A172 (cell line): ENCODE results near the gene ZNRF2. TPM values are rescaled to one million over a fixed set of nuclear protein-coding genes. Genes with fewer than 3 reads are reported as not detected.
"Not testable (repeated sequence)": the region's sequence is repeated elsewhere in the genome, so short reads cannot be mapped to it uniquely, and the experiment has no call there.

ENCODE experiments used
- DNase-seq: peaks from one replicate; pipeline ENCODE4 v3.0.0-alpha.2; 2015; ENCODE audit warnings: low spot score
- total RNA-seq: library from RNA; depleted of rRNA; stranded (reverse); fragments of >200 nt; shearing (Covaris generic); gene quantifications from 2 replicates; pipeline ENCODE4 v1.2.3, GENCODE V29; 2014

ZNRF2 gene
- total RNA-seq, 1 experiment from 2014 or later: 15.0 TPM

DNA sequence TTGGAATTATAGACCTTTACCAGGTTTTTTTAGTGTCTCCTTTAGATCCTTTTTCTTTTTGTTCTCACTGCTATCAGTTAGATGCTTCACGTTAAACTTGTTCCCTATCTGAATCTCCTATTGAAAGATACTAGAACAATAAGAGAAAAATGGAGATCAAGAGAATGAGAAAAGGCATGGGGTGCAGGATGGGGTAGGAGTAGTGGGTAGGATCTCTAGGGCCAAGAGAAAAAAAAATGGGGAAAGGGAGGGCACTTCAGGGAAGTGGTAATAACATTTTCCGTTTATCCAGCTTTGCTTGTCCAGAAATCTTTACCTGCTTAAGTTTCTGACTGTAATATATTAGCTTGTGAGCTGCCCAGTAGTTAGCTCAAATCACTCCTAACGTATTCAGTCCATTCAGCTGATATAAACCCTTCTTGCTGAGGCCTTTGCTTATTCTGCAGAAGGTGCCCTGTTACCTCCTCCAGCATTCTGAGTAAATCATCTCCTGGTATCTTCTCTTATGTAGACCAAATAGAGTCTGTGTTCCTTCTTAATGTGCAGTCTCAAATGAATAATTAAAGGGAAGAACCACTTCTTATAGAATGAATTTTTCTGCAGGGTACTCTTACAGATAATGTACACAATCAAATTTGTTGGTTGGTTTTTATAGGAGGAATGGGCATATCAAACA is 69.7 kb downstream of the ZNRF2 start:
- no peak for DNase-seq

DNA sequence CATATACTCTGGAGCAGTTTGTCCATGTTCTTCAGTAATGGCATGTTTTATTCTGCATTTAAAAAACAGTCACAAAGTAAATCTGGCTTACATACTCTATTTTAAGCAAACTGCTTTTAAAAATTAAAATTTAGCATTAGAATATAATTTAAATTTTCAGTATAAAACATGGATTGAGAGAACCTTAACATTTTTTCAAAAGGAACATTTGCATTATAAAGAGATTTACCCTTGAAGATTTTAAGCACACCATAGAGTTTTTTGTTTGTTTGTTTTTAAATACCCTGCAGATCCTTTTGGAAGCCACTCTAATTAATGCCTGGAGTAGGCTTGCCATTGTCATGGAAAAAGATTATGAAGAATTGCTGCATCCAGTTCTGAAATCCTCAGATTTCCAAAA is 70.4 kb downstream of the ZNRF2 start:
- no peak for DNase-seq

DNA sequence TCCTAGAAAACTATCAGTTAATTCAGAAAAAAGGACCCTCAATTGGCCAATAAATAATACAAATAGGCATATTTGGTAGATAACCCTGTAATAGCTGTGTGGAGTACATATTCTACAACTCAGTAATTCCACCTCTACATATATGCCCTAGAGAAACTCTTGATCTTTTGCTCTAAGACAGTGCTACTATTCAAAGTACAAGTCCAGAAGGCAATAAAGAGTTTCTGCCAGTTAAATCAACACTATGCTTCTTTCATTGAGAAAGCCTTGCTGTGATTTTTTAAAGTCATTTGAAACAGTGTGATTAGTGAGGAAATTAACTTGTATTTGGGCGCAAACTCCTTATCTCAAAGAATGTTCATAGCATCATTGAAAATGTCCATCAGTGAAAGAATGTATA is 75.6 kb downstream of the ZNRF2 start:
- no peak for DNase-seq

DNA sequence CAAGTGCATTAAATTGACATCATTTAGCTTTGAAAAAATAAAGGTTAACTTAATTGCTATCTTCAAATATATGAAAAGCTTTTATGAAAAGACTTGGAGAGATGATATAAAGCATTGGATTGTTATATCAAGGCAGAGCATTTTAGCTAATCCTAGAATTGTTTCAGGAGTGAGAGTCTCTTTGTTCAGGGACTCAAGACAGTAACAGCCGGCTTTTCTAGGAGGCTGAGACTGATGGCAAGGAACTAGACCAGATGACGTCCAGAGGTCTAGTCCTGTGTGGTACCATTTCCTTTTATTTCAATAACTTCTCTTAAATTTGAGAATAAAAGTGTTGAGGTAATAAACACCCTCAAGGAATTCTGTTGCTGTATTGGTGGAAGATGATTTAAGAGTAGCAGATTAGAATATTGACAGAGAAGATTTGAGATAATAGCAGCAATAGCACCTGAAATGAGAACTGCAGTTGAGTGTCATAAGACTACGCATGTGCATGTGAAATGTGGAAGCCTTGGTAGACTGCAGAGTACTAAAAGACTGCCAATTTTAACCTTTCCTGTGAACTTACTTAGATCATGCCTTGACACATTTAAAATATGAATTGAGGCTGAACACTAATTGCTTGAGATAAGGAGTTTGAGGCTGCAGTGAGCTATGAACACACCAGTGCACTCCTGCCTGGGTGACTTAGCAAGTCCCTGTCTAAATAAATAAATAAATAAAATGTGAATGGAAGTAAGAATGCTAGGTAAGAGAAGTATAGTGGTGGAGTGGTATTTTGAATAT is 79.6 kb downstream of the ZNRF2 start:
- DNase-seq: no peak

DNA sequence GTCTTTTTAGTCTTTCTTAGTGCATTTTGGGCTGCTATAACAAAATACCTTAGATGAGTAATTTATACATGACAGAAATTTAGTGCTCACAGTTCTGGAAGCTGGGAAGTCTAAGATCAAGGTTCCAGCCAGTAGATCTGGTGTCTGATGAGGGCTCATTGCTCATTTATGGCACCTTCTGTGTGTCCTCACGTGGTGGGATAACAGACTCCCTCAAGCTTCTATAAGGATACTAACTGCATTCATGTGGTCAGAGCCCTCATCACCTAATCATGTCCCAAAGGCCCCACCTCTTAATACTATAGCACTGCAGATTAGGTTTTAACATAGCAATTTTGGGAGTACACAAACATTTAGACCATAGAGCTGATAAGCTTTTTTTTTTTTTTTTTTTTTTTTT is 80.4 kb downstream of the ZNRF2 start:
- no peak for DNase-seq

DNA sequence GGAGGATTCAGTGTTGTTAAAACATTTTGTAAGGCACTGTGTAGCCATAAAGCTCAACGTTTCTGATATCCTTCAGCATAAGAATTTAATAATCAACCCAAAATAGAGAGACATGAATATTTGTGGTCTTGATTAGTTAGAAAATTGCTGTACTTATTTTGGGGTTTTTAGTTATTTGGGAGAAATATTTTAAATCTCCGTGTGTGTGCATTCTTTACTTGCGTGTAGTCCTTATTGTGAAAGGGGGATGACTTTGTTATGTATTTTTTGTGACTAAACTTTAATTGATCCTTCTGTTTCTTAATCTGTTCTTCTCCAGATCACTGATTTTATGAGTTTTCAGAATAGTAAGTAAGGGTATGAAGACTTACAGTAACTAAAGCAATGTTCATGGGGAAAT is 81.2 kb downstream of the ZNRF2 start:
- DNase-seq: no peak

DNA sequence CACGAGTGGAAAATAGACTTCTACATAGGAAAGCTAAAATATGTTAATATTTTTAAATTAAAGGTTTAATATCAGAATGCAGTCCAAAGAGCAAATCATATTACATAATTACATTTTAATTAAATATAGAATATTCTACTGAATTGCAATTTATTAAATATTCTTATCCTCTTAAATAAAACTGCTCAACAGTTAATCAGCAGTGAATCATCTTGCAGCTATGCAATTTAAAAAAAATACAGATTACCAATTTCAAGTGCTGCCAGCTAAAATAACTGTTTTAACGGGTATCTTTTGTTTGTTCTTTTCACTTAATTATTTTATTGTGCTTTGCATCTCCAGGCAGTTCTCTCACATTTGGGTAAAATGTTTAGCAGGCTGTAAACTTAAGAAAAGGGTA is 82.2 kb downstream of the ZNRF2 start:
- no peak for DNase-seq

DNA sequence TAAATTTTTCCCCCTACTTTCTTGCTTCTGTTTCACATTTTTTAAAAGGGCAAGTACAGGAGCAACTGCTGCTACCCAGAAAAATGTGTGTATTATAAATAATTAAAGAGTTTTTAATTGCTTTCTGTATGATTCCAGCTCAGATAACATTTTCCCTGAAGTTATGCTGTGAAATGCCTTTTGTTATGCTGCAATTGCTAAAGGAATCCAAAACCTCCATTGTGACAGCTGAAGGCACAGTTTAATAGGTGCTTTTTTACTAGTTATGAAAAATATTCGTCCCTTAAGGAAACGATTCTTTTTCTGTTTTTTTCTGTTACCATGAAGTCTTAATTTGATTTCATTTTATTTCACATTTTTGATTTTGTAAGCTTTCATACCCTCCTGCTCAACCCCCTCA is 83.2 kb downstream of the ZNRF2 start:
- no peak for DNase-seq

DNA sequence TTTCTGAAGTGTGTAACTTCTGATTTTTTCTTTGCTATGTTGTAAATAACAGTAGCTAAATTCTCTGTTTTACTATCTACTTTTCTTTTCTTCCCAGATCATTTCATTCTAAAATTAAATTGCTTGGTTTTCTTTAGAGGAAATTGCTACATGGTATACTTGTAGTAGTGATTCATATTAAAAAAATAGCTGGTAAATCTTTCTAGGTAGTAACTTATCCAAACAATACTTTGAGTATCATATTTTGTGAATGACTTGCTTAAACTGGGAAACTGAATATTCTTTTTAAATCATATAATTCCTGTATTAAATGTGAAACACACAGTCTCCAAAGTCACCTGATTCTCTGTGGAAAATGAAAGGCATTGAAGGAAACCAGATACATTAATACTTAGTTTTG is 85.5 kb downstream of the ZNRF2 start:
- no peak for DNase-seq

DNA sequence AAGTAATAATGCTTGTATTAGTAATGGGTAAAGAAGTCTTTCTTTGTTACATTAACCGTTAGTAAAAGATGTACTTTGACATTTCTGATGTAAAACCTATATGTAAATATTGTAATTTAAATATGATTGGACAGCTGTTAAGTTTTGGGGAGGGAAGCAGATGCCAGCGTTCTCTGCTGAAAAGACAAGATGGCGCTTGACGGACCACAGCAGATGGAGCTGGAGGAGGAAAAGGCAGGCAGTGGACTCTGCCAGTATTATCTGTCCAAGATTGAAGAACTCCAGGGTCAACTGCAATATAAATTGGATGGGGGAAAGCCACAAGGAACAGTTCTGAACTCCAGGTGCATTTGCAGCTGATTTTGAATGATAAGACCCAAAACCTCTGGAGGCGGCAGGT is 86.9 kb downstream of the ZNRF2 start:
- no peak for DNase-seq

DNA sequence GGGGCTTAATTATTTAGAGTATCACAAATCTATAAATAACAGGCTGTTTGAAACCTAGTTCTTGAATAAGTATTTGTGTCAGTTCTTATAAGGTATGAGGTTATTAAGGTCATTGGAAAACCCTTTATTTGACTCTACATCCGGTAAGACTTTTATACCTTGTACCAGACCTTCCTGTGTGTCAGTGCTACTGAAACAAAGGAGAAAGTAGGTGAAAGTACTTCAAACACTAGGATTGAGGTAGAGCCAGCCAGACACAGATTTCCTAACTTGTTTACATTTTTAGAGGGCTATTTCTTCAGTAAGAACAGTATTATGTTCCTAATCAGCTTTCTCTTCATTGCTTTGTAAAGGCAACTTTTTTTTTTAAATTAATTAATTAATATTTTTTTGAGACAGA is 93.9 kb downstream of the ZNRF2 start:
- DNase-seq: no peak

DNA sequence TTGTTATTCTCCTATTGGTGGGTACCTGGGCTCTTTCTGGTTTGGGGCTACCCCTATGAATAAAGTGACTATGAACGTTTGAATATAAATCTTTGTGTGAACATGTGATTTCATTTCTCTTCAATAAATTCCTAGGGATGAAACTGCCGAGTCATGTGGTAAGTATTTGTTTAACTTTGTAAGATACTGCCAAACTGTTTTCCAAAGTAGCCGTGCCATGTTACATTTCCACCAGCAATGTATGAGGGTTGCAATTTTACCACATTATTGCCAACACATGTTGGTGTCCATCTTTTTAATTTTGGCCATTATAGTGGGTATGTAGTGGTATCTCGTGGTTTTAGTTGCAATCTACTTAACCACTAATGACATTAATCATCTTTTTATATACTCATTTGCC is 94.7 kb downstream of the ZNRF2 start:
- no peak for DNase-seq

DNA sequence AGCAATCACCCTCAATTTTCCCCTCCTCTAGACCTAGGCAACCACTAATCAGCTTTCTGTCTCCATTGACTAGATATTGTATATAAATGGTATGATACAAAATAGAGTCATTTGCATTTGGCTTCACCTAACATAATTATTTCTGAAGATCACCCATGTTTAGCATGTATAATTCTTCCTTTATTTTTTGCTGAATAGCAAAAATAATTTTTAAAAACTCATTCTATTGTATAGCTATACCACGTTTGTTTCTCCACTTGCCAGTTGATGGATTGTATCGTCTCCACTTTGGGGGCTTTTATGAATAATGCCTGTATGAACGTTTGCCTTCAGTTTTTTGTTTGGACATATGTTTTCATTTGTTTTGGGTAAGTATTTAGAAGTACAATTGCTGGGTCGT is 95.3 kb downstream of the ZNRF2 start:
- DNase-seq: no peak

DNA sequence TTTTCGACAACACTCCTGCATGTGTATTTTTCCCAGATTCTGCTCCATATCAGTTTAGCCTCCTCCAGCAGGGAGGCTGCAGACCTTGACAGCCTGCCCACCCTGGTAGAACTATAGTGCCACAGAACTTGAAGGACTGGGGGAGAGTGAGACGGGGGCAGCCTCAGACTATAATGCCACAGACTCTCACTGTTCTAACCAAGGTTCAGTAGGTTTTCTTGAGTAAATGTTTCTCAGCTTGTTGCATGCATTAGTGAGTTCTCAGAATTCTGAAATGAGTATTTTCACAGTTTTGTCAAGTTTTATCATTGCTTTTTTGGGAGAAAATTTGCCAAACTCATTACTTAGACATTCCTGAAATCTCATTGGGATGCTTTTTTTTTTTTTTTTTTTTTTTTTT is 95.9 kb downstream of the ZNRF2 start:
- DNase-seq: no peak

DNA sequence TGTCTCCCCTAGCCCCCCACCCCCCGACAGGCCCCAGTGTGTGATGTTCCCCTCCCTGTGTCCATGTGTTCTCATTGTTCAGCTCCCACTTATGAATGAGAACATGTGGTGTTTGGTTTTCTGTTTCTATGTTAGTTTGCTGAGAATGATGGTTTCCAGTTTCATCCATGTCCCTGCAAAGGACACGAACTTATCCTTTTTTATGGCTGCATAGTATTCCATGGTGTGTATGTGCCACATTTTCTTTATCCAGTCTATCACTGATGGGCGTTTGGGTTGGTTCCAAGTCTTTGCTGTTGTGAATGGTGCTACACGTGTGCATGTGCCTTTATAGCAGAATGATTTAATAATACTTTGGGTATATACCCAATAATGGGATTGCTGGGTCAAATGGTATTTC is 96.4 kb downstream of the ZNRF2 start:
- DNase-seq: not testable (repeated sequence)

DNA sequence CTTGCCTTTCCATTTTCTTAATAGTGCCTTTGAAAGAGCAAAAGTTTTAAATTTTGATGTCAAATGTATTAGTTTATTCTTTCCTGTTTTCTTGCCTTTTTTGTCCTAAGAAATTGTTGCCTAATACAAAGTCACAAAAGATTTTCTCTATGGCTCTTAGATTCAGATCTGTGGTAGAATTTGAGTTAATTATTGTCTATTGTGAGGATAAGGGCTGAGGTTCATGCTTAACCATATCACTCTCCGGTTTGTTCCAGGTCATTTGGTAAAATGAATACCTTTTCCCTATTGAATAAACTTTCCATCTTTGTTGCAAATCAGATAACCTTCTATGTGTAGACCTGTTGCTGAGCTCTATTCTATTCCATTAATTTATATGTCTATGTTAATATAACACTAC is 98.2 kb downstream of the ZNRF2 start:
- no peak for DNase-seq

DNA sequence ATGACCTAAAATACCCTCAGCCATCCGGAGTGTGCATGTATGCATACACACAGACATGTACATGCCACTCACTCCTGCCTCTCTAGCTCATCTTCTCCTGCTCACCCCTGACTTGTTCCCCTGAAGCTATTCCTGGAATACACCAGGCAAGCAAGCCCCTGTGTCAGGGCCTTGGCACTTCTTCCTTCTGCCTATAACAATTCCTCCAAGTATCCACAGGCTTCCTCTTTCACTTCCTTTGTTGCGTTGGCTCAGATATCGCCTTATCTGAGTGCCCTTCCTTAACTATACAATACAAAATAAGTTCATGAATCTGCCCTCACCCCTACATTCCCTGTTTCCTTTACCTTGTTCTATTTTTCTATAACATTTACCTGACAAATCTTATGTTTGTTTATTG is 105.4 kb downstream of the ZNRF2 start:
- no peak for DNase-seq

DNA sequence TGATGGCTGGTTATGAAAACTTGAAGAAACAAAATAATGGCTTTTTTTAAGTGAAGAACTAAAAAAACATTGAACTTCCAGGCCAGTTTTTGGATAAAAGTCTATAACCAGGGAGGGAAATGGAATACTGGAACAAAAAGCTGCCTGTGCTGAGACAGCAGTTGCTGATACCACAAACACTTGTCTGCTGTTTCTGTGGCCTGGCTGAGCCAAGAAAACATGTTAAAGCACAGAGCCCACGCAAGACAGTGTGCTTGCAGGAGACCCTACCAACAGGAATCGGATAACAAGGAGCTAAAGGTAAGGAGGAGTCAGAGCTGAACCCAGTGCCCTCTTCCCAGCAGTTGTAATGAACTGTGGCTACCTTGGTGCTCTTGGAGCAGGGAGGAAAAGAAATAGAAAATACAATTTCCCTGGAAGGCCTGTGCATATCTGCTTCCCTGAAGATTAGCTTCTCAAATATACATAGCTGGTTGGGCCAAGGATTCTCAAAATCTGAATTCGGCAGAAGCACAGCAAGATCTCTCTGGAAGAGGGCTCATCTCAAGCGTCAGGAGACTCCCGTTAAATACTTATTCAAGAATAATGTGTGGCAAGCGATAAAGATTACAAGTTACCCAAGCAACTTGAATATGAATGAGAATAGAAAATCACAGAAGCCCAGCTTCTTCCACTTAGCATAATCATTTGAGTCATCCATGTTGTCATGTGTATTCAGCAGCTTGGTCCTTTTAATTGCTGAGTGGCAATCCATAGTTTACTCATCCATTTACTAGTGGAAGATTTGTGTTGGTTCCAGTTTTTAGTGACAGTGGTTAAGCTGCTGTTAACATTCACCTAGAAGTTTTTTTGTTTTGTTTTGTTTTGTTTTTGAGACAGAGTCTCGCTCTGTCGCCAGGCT is 106.6 kb downstream of the ZNRF2 start:
- DNase-seq: no peak

DNA sequence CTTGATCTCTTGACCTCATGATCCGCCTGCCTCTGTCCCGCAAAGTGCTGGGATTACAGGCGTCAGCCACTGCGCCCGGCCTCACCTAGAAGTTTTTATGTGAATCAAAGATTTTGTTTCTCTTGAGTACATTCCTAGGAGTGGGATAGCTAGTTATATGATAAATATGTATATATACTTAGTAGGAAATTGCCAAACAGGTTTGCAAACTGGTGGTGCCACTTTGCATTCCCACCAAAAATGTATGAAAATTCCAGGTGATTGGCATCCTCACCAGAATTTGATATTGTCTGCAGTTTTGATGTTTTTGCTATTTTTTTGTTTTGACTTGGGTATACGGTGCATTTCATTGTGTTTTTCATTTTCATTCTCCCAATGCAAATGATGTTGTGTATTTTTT is 107.4 kb downstream of the ZNRF2 start:
- no peak for DNase-seq

DNA sequence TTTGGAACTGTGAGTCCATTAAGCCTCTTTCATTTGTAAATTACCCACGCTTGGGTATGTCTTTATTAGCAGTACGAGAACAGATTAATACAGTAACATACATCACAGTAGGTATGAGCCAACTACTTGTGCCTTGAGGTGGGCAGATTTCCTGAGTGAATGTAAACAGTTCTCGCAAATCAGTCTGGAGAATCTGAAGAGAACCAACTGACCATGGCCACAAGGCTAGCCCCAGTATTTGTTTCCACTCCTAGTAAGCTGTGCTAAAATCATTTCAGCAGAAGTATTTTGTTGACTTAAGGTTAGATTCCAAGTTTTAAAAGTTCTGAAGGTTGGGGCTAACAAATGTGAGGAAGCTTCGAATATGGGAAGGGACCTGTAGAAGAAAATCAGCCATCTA is 111.3 kb downstream of the ZNRF2 start:
- no peak for DNase-seq

DNA sequence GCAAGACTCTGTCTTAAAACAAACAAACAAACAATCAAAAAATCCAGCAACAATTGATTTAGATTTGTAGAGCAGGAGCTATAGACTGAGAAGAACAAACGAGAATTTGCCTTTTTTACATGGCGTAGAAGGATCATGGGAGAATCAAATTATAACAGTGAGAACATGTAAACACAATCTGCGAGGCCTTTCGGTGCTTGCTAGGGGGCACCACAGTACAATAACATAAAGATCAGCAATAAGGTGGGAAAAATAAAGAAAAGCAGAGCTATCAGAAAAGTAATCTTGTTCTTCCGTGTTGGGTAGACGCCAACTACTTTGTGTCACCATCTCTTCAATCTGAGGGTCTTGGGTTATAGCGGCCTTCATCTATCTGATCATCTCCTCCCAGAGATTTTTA is 112.0 kb downstream of the ZNRF2 start:
- no peak for DNase-seq

DNA sequence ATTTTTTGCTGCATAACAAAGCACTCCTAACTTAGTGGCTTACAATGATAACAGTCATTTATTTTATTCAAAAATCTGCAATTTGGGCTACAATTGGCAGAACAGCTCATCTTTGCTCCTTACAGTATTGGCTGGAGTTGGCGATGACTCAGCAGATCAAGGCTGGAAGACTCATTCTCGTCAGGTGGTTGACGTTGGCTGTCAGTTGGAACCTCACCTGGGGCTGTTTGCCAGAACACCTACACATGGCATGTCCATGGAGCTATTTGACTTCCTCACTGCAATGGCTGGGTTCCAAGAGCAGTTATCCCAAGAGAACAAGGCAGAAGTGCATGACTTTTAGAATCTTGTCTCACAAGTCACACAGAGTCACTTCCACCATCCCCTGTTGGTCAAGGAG is 119.1 kb downstream of the ZNRF2 start:
- DNase-seq: no peak

DNA sequence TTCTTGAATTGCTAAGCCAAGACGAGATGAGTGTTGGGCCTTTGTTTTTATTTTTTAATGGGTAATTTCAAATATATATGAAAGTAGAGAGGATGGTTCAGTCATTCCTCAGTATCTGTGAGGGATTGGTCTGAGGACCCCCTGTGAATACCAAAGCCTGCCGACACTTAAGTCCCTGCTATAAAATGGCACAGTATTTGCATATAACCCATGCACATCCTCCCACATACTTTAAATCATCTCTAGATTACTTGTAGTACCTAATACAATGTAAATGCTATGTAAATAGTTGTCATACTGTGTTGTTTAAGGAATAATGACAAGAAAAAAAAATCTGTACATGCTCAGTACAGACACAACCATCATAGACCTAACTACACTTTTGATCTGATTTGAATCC is 120.8 kb downstream of the ZNRF2 start:
- DNase-seq: no peak
